HG02798 (cell line): ENCODE data around the gene PBX4.

Experiments used
- ATAC-seq: cut with Tn5 transposase; IDR thresholded peaks from one replicate; pipeline ENCODE4 v1.9.1; 2021; ENCODE audit warnings: mild to moderate bottlenecking; ENCODE audit not compliant: unreplicated experiment, poor library complexity

The PBX4 gene

DNA sequence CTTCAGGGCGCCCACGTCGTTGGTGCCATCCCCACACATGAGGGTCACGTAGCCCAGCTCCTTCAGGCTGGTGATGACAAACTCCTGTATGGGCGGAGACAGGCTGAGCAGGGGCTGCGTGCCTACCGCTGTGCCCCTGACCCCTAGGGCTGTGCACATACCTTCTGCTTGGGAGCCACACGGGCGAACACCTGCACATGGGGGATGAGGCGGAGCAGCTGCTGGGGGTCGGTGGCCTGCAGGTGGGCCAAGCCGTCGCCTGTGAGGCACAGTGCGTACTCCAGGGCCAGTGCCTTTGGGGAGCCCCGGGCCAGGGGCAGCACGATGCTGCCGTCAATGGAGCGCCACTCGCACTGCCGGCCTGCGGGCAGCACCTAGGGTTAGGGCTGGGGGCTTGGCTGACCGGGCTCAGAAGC, 31.1 kb upstream of the PBX4 start:
- ATAC-seq = no peak

DNA sequence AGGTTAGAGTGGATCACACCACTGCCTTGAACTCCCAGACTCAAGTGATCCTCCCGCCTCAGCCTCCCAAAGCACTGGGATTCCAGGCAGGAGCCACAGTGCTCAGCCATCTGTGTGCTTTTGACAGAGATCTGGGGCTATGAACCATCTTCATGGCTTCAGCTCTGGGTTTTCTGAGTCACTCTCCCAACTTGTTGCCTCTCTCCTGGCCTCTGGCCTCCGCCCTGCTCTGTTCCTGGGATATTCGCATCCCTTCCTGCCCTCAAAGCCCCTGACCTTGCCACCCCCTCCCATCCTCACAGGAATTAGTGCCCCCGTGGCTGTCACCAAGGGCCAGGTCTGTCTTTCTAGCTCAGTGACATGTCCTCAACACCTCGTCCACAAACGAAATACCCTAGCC, 30.7 kb upstream of the PBX4 start:
- no peak for ATAC-seq

DNA sequence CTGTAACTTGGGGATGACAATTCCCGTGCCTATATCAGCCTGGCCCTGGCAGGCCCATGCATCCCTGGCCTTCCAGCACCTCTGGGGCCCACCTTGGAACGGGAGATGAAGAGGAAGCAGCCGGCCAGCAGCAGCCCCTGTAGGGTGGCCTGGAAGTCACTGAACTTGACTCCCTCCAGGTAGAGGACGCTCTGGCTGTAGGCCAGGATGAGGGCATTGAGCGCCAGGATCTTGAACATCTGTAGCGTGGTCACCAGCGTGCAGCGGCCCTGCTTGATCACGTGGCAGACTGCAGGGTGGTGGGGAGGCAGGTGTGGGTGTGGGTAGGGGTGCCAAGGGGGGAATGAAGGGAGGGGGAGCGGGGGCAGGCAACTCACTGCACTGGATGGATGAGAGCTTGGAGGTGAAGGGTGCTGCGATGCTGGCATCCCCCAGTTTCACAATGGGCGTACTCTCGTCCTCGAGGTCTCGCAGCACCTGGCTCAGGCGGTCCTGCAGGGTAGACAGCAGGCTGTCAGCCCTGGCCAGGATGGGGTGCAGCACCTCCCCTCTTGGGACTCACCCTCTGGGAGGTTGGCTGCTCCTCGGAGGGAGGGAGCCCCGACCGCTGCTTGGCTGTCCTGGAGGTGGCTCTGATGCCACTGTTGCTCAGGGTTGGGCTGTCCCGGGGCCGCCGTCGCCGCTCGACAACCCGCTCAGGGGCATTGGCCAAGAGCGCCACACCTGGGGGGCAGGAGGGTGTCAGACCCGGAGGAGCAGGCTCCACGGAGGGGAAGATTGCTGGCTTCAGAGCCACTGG, 28.7 kb upstream of the PBX4 start:
- no peak for ATAC-seq

DNA sequence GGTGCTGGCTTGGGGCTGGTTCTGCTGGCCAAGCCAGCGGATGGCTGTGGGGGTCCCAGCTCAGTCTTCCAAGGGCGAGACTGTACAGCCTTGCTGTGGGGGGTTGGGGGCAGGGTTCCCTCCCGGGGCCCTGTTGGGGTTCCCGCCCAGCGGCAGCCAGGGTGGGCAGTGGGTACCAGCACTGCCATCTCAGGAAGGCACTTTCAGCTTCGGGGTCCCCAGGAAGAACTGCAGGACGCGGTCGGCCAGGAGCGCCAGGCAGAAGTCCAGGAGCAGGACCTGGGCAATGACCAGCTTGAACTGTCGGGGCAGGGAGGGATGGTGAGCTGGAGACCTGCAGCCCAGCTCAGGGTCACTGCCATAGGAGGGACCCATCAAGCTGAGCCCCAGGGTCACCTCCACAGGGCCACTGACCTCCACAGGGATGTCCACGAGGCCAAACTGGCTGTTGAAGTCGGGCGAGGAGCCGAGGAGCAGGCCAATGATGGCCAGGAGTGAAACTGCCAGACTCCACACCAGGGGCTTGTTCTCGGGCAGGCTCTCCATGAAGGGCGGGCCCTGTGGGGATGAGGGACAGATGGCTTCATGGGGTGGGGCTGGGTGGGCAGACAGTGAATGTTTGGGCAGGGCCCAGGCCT, 26.9 kb upstream of the PBX4 start:
- ATAC-seq = no peak

DNA sequence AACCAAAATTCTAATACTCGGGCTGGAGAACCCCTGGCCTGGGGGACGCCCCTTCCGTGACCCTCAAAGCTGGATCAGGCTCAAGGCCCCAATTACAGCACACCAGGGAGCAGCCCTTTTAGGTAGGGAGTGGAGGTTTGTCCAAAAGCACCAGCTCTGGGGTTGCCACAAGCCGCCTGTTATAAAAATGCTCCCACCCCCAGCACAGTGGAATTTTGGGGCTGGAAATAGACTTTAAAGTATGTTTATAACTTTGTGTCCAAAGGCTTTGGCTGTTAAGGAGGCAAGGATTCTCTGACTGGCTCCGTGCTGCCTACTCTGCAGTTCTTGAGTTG, 25.5 kb upstream of the PBX4 start:
- no peak for ATAC-seq

DNA sequence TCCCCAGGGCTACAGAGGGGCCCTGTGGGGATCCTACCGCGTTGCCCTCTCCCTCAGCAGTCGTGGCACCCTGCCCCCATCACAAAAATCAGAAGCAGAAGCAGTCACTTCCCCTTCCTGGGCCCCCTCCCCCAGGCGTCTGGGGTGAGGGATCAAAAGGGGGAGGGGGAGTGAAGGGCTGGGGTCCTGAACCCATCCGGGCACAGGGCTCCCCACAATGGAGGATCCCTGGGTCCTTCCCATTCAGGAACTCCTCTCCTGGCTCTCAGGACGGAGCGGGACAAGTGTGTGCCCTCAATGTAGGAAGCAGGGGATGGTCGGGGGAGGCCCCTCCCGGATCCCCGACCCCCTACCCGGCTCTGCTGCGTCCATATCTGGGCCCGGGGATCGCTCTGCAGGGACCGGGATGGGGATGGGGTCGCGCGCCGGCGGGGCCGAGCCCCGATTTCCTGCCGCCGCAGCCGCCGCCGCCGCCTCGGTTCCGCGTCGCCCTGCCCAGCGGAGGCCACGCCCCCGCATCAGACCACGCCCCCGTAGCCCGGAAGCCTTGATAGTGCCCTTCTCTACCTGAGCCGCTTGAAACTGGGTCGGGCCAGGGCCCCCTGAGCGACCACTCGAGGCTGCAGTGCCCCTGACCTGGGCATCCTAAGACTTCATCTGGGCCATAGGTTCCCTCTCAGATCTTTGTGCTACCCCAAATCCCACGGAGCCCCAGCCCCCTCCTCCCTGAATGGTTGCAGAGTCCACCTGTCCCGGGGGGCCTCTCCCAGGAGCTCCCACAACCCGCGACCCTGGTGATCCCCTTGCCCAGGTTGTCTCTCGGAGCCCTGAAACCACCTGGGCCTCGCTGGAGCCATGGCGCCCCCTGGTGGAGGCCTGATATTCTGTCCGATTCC, 24.9 kb upstream of the PBX4 start, which contains the start of gene GMIP:
TSS of gene GMIP (minus strand) at position 500 of the 896 bp plus-strand sequence. CDS start at position 372, 128 bp downstream.
- ATAC-seq = peak; percentile 73

DNA sequence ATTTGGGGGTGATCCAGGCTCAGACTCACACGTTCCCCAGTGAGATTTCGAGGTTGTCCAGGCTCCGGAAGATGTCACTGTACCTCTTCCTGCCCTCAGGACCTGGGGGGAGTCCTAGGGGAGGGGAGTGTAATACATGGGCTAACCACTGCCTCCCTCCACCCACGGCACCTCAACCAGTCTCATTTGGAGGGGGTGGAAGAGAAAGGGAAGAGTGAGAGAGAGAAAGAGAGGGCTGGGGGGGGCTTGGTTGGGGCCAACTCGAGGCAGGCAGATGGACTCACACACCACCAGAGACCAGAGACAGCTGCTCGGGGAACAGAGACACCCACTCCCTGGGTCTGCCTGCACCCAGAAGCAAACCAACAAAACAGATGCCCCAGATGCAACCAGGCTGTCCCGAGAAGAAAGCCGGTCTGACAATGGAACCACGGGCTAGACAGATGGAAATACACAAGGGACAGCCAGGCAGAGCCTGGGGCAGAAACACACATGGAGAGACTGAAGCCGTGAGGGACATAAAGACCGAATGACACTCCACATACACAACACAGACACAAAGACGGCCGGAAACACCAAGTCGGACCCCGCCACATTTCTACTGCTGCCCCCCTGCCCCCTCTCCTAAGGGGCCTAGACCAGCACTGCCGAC, 24.1 kb upstream of the PBX4 start:
- peak; percentile 21 for ATAC-seq

DNA sequence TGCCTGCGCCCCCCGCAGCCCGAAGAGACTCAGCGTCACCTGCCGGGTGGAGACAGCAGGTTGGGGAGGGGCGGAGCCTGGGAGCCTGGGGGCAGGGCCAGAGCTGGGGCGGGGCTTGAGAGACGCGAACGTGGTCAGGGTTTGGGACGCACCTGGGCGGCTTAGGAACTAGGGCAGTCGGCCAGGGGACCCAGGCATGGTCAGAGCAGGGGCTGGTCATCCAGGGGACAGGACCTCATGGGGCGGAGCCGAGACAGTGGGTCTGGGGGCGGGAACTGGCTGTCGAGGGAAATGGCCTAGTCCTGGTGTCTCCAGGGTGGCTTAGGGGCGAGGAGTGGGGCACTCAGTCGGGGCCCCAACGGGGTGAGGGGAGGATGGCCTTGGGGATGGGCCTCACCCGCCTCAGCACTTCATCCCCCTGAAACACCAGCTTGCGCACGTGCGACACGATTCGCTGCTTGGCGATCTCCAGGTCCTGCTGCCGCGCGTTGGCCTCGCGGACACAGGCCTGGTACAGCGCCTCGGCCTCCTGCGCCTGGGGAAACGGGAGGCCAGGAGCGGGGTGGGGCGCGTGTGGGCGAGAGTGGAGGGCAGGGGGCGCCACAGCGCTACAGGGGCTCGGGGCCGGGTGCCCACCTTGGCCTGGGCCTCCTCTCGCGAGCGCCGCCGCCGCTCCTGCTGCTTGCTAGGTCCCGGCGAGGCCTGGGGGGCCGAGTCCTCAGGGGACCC, 19.2 kb upstream of the PBX4 start:
- no peak for ATAC-seq

DNA sequence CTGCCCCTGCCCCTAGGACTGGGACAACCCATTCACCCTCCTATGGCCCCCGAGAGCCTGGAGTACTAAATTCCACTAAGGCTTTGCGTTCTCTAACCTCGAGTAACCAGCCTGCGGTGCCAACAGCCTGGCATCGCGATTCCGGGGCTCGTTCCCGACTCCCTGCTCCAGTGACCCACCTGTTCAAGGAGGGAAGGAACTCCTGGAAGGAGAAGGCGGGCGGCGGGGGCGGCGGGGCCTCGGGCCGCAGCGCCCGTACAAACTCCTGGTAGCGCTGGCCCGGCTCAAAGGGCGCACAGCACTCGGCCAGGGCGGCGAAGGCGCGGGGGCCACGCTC, 18.7 kb upstream of the PBX4 start:
- no peak for ATAC-seq

DNA sequence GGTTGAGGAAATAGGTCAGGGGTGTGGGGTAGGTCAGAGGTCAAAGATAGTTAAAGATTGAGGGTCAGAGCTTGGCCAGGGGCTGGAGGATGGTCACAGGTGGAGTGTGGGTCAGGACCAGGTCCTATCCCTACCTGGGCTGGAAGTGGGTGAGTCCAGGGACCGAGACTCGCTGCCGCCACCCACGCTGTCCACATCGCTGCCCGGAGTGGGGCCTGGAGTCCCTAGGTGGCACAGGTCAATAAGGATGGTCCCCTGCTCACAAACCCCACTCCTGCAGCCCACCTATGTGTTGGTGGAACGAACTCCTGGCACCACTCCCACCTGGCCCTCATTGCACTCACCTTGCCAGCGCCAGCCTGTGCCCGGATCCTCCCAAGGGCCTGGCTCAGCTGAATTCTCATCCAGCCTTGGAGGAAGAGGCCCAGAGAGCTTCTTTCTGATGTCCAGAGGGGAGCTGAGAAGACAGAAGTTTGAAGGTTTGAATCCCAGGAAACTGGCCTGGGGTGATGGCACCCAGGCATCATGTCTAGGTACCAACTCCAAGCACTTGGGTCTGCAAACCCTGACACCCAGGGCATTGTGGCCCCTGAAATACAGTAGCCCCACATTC, 18.2 kb upstream of the PBX4 start:
- no peak for ATAC-seq

DNA sequence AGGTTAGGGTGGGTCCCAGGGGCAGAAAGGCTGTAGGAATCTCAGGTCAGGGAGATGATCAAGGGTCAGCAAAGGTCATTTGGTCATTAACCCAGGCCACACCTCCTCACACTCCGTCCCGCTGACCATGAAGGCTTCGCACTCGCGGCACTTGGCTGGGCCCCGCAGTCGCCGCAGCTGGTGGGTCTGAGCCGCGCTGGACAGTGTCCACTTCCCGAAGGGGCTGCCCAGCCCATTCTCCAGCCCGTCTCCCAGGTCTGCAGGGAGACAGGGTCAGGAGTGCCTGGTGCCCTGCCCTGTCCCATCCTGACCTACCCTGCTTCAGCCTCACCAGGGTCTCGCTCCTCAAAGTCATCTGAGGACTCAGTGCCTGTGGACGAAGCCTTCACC, 16.8 kb upstream of the PBX4 start:
- ATAC-seq = no peak

DNA sequence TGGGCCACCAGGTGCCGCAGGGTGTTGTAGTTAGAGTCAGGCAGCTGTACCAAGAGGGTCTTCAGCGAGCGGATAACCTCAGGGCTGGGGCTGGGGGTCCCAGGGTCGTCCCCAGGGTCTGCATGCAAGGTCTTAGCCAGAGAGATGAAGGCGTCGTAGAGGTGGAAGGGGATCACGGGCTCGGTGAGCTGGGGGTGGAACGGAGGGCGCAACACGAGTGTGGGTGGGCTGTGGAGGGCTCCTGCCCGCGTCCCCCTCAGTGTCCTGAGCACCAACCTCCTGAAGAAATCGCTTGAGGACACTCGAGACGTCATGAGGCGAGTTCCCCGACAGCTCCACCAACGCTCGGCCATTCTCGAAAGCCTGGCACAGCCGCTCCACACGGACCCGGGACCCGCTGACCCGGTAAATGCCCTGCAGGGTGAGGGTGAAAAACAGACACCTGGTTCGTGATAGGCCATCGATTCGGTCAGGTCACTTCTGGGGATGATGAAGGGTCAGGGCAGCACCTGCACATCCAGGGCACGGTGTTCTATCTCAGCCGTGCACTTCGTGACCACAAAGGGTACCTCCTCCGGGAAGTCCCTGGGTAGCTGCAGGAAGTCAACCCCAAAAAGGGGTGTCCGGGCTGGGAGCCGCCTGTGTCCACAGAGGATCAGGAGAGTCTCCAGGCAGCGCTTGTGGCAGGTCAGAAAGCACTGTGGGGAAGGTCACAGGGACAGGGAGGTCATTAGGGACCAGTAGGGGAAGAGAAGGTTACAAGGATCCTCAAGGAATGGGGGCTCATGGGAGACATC, 16.2 kb upstream of the PBX4 start:
- no peak for ATAC-seq

DNA sequence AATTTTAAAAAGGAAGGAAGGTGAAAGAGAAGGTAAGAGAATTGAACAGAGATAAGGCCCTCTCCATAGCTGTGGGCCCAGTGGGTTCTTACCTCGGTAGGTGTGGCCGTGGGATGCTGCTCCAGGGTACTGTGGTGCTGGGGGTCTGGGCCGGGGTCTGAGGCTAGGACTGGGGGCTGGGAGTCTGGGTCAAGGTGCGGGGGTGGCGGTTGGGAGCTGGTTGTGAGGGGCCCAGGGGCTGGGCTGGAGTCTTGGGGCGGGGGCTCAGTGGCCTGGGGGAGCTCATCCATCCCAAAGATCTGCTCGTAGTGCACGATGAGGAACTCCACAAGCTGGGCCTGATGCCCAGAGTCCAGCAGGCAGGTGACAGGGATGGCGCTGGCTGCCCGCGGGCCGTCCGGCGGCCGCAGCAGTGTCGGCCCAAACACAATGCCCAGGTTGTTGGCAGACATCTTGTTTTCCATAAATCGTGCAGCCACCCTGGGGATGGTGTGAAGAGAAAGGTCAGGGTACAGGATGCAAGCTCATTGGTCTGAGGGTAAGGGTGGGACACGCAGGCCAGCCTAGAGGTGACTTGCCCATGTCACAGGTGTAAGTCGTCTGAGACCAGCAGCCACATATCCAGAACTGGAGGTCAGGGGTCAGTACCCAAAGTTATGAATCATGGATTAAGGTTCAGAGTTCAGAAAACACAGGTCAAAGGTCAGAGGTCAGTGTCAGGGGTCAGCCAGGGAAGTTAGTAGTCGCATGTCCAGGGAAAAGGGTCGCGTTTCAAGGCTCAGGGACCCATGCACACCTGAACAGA, 15.4 kb upstream of the PBX4 start:
- no peak for ATAC-seq

DNA sequence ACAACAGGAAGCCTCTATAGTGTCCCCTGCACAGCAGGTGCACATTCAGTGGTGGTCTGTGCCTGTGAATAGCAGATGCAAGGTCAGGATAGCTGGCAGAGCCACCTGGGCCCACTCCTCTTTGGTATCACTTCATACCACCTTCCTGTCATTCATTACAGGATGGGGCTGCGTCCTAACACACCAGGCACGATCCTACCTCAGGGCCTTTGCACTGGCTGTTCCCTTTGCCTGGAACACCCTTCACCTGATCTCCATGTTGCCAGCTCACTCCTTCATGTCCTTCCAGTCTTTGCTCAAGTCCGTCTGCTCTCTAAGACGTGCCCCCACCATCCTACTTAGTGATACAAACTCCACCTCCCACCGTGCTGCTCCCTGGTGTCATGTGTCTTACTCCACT, 14.2 kb upstream of the PBX4 start:
- ATAC-seq = no peak

DNA sequence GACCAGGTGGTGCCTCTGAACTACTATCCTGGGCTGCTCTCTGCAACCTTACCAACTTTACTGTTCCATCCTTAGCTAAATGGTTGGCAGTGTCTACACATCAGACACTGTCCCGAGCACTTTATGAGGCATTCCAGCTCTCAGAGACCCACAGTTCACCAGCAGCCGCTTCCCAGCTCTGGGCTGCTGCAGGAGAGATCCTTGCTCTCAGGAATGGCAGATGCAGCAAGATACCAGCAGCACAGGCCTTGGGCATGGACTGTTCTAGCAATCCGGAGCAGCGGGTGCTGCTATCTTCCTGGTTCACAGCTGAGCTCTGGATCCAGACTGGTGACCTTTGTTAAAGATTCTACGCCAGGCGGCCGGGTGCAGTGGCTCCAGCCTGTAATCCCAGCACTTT, 12.9 kb upstream of the PBX4 start:
- ATAC-seq = no peak

DNA sequence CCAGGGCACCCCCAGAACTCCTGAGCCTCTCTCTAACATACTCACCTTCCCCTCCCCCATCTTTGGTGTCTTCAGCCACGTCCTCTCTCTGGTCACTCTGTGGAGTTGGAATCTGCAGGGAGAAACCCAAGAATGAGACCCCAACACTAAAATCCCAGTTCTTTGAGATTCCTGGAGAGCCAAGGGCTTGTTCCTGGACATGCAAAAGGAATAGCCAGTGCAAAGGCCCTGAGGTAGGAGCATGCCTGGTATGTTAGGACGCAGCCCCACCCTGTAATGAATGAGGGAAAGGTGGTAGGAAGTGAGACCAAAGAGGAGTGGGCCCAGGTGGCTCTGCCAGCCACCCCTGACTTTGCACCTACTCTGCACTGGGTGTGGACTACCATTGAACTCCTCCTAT, 11.9 kb upstream of the PBX4 start:
- no peak for ATAC-seq

DNA sequence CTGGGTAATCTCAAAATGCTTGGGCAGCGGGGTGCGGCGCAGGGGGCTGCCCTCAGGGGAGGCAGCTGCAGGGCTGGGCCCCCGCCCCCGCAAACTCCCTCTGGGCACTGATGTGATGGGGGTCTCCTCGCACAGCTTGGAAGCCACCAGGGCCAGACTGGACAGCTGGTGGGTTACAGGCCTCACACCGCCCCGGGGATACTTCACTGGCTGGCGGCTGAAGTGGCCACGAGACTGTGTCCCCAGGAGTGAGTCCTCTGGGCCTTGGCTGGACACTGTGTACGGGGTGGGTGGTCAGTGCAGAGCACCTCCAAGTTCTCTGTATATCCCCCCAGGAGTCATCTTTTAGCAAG, 11.6 kb upstream of the PBX4 start:
- ATAC-seq = no peak

DNA sequence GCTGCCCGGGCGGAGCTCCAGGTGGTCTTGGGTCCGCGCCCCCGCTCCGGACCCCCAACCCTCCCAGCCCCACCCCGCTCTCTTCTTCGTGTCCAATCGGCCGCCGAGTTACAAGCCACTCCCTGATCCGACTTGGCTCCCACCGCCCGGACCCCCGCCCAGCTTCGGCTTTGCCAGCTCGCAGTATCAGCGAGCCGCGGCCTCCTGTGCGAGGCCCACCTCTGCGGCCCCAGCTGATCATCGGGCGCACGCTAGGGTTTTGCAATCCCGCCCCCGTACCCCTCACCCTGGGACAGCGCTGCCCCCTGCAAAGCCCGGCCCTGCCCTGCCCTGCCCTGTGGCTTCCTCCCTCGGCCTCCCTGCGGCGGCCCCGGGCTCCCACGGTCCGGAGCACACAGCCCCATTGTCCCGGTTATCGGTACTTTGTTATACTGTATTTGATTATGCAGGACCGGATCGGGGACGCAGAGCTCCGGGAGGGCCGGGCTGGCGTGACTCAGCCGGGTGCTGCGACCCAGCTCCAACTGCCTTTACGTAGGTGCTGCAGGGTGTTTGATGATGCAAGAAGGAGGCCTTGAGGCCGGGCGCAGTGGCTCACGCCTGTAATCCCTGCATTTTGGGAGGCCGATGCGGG, 10.1 kb upstream of the PBX4 start:
- ATAC-seq = peak; percentile 14
